HG02943 (cell line): ENCODE data around the gene COL6A1.

ENCODE experiments used
- ATAC-seq: cut with Tn5 transposase; IDR thresholded peaks from one replicate; pipeline ENCODE4 v1.9.1; 2021; ENCODE audit warnings: mild to moderate bottlenecking, low read depth, moderate library complexity; ENCODE audit not compliant: unreplicated experiment

Gene COL6A1

GRCh38 chr21:45992301-45993209 is 11.0 kb downstream of the COL6A1 start:
- ATAC-seq = no peak

GRCh38 chr21:45993210-45994085 is 11.9 kb downstream of the COL6A1 start:
- ATAC-seq = no peak

GRCh38 chr21:45994086-45994661 is 12.6 kb downstream of the COL6A1 start:
- no peak for ATAC-seq

- no peak for ATAC-seq
These were observed 13.5 kb downstream of the COL6A1 start for GRCh38 chr21:45994759-45995685.

GRCh38 chr21:45995686-45996179 is 14.2 kb downstream of the COL6A1 start:
- ATAC-seq = no peak

- ATAC-seq = no peak
These were observed 15.0 kb downstream of the COL6A1 start for GRCh38 chr21:45996311-45997204.

GRCh38 chr21:45997205-45997494 is 15.6 kb downstream of the COL6A1 start:
- no peak for ATAC-seq

- no peak for ATAC-seq
These were observed 16.1 kb downstream of the COL6A1 start for GRCh38 chr21:45997495-45998275.

GRCh38 chr21:45998276-45998701 is 16.7 kb downstream of the COL6A1 start:
- no peak for ATAC-seq

GRCh38 chr21:45998871-45999580 is 17.5 kb downstream of the COL6A1 start:
- ATAC-seq = no peak

- ATAC-seq = no peak
These were observed 18.1 kb downstream of the COL6A1 start for GRCh38 chr21:45999581-46000181.

- ATAC-seq = no peak
These were observed 18.7 kb downstream of the COL6A1 start for GRCh38 chr21:46000182-46000730.

GRCh38 chr21:46000731-46001641 is 19.4 kb downstream of the COL6A1 start:
- no peak for ATAC-seq

- ATAC-seq = no peak
These were observed 20.5 kb downstream of the COL6A1 start for GRCh38 chr21:46001821-46002681.
